SK-N-MC (cell line): Measurements from ENCODE around the gene SEC31B.

Source experiments
- EZH2 ChIP-seq: fragments of 200-600 bp; sonication (generic); IDR thresholded peaks from one replicate; pipeline ENCODE4 v1.6.1; 2017; ENCODE audit warnings: antibody characterized with exemption
- POLR2AphosphoS5 ChIP-seq: IDR thresholded peaks from 2 replicates; pipeline ENCODE4 v1.6.1; 2012; ENCODE audit warnings: mild to moderate bottlenecking, low read depth, low read length, borderline replicate concordance

- no peak for TF ChIP-seq POLR2AphosphoS5
- no peak for TF ChIP-seq EZH2
Observed at GRCh38 chr10:100504096-100504495, 15.6 kb downstream of the SEC31B start.
